Measurements from ENCODE around the gene CPZ.
"Not testable (repeated sequence)": the region's sequence is repeated elsewhere in the genome, so short reads cannot be mapped to it uniquely, and the experiment has no call there.

Gene CPZ

GRCh38 chr4:8557151-8558076 lies 35.2 kb upstream of the CPZ start:
- DNase-seq = no peak

GRCh38 chr4:8558080-8558960 lies 34.2 kb upstream of the CPZ start:
- DNase-seq = no peak

GRCh38 chr4:8559011-8559410 lies 33.6 kb upstream of the CPZ start:
- DNase-seq = no peak

- no peak for DNase-seq
Measured at GRCh38 chr4:8559524-8560264, 32.9 kb upstream of the CPZ start.

GRCh38 chr4:8560265-8561047 lies 32.1 kb upstream of the CPZ start:
- no peak for DNase-seq

- no peak for DNase-seq
Measured at GRCh38 chr4:8564595-8564994, 28.0 kb upstream of the CPZ start.

- no peak for DNase-seq
Measured at GRCh38 chr4:8568068-8568668, 24.4 kb upstream of the CPZ start.

- DNase-seq = no peak
Measured at GRCh38 chr4:8570201-8570600, 22.4 kb upstream of the CPZ start.

- no peak for DNase-seq
Measured at GRCh38 chr4:8571702-8572685, 20.6 kb upstream of the CPZ start.

- no peak for DNase-seq
Measured at GRCh38 chr4:8573266-8573665, 19.3 kb upstream of the CPZ start.

GRCh38 chr4:8574796-8575370 lies 17.7 kb upstream of the CPZ start:
- no peak for DNase-seq

GRCh38 chr4:8575457-8575856 lies 17.1 kb upstream of the CPZ start:
- no peak for DNase-seq

GRCh38 chr4:8576591-8576990 lies 16.0 kb upstream of the CPZ start:
- not testable (repeated sequence) for DNase-seq

- no peak for DNase-seq
Measured at GRCh38 chr4:8577046-8577445, 15.5 kb upstream of the CPZ start.

GRCh38 chr4:8577972-8578371 lies 14.6 kb upstream of the CPZ start:
- DNase-seq = no peak

GRCh38 chr4:8578717-8579116 lies 13.8 kb upstream of the CPZ start:
- DNase-seq = no peak

- no peak for DNase-seq
Measured at GRCh38 chr4:8579526-8580320, 12.8 kb upstream of the CPZ start.

GRCh38 chr4:8580321-8581093 lies 12.1 kb upstream of the CPZ start, which contains the start of gene GPR78:
GPR78 (plus strand) TSS chr4:8580392; CDS start chr4:8580983, 591 bp downstream.
- DNase-seq = no peak
